ENCODE results near the gene LRPAP1.

GRCh38 chr4:3497095-3497494, 35.1 kb downstream of the LRPAP1 start:
- TF ChIP-seq, protein P1, sequence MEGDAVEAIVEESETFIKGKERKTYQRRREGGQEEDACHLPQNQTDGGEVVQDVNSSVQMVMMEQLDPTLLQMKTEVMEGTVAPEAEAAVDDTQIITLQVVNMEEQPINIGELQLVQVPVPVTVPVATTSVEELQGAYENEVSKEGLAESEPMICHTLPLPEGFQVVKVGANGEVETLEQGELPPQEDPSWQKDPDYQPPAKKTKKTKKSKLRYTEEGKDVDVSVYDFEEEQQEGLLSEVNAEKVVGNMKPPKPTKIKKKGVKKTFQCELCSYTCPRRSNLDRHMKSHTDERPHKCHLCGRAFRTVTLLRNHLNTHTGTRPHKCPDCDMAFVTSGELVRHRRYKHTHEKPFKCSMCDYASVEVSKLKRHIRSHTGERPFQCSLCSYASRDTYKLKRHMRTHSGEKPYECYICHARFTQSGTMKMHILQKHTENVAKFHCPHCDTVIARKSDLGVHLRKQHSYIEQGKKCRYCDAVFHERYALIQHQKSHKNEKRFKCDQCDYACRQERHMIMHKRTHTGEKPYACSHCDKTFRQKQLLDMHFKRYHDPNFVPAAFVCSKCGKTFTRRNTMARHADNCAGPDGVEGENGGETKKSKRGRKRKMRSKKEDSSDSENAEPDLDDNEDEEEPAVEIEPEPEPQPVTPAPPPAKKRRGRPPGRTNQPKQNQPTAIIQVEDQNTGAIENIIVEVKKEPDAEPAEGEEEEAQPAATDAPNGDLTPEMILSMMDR (conservative IDR thresholded peaks at IDR 0.05): no peak
- no peak for TF ChIP-seq EZH2 (IDR thresholded peaks at IDR 0.05; ENCODE audit: low read depth)

Measured in PC-9 (cell line).